HEK293T (cell line): Measurements from ENCODE around the gene KBTBD2.

Experiments
- CTBP1 ChIP-seq: fragments of 450-650 bp; IDR thresholded peaks from 2 replicates; pipeline ENCODE4 v1.6.1; 2016; ENCODE audit warnings: borderline replicate concordance
- HDGF ChIP-seq: fragments of 450-650 bp; IDR thresholded peaks from 2 replicates; pipeline ENCODE4 v1.6.1; 2017; ENCODE audit warnings: antibody characterized with exemption, borderline replicate concordance

GRCh38 chr7:32846630-32847225 is 44.8 kb downstream of the KBTBD2 start:
- TF ChIP-seq CTBP1 (no peak), HDGF (no peak)
